ENCODE measurements around the gene CIRBP.
"Not testable (repeated sequence)": the region's sequence is repeated elsewhere in the genome, so short reads cannot be mapped to it uniquely, and the experiment has no call there.

The CIRBP gene

GRCh38 chr19:1245494-1246264 lies 23.5 kb upstream of the CIRBP start:
- no peak for FAIRE-seq

GRCh38 chr19:1246265-1247087 lies 22.7 kb upstream of the CIRBP start:
- FAIRE-seq: not testable (repeated sequence)

GRCh38 chr19:1247748-1248138 lies 21.4 kb upstream of the CIRBP start:
- FAIRE-seq: no peak

GRCh38 chr19:1248139-1248785 lies 20.9 kb upstream of the CIRBP start, which contains the start of gene MIDN:
MIDN (plus strand) TSS chr19:1248583; CDS start chr19:1250297, 1,714 bp downstream.
- no peak for FAIRE-seq

- no peak for FAIRE-seq
Measured at GRCh38 chr19:1248786-1249297, 20.3 kb upstream of the CIRBP start.

GRCh38 chr19:1249298-1249989 lies 19.7 kb upstream of the CIRBP start:
- no peak for FAIRE-seq

GRCh38 chr19:1249990-1250436 lies 19.1 kb upstream of the CIRBP start:
- FAIRE-seq: no peak

- FAIRE-seq: no peak
Measured at GRCh38 chr19:1250437-1251260, 18.5 kb upstream of the CIRBP start.

GRCh38 chr19:1251330-1252220 lies 17.6 kb upstream of the CIRBP start:
- FAIRE-seq: no peak

- FAIRE-seq: no peak
Measured at GRCh38 chr19:1252221-1252820, 16.8 kb upstream of the CIRBP start.

GRCh38 chr19:1252821-1253513 lies 16.2 kb upstream of the CIRBP start:
- no peak for FAIRE-seq

GRCh38 chr19:1253514-1254080 lies 15.5 kb upstream of the CIRBP start:
- FAIRE-seq: no peak

GRCh38 chr19:1254081-1254527 lies 15.0 kb upstream of the CIRBP start:
- no peak for FAIRE-seq

GRCh38 chr19:1254530-1255185 lies 14.5 kb upstream of the CIRBP start:
- no peak for FAIRE-seq

- no peak for FAIRE-seq
Measured at GRCh38 chr19:1255186-1256161, 13.7 kb upstream of the CIRBP start.

- FAIRE-seq: no peak
Measured at GRCh38 chr19:1256646-1257474, 12.3 kb upstream of the CIRBP start.

Measured in colon (tissue), 2 donors.